GM19395 (cell line): ENCODE data around the gene PGAP2.
A peak's percentile ranks its signal among the peaks of the same experiment; 100 is the strongest.

Experiments used
- ATAC-seq: cut with Tn5 transposase; IDR thresholded peaks from one replicate; pipeline ENCODE4 v1.9.1; 2021; ENCODE audit warnings: mild to moderate bottlenecking, moderate library complexity; ENCODE audit not compliant: unreplicated experiment

The PGAP2 gene

GRCh38 chr11:3854977-3855807 is 46.8 kb downstream of the PGAP2 start, which contains the start of gene STIM1:
STIM1 (plus strand) TSS chr11:3855664; CDS start chr11:3856271, 607 bp downstream.
- peak; percentile 71 for ATAC-seq

GRCh38 chr11:3855808-3856491 is 47.6 kb downstream of the PGAP2 start:
- peak; percentile 11 for ATAC-seq

GRCh38 chr11:3856856-3857553 is 48.6 kb downstream of the PGAP2 start:
- ATAC-seq, result no peak

DNA sequence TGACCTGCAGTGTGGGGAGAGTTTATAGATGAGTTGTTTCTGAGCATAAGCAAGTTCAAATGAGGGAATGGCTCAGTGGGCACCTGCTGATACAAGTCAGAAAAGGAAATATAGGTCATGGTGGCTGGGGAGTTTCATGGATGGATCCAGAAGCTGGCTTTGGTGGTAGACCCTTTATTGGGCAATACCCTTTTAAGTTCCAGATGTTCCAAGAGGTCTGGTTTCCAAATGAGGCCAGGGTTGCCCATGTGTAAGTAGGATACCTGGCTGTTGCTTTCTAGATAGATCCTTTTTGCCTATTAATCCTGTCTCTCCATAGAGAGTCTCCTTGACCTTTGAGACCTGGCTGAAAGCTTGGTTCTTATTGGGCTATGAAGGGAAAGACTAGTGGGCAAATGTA is 49.3 kb downstream of the PGAP2 start:
- ATAC-seq, result no peak

- peak; percentile 51 for ATAC-seq
Measured at GRCh38 chr11:3859373-3859881, 51.1 kb downstream of the PGAP2 start.

GRCh38 chr11:3860375-3860774 is 52.0 kb downstream of the PGAP2 start:
- ATAC-seq, result no peak

- peak; percentile 34 for ATAC-seq
Measured at GRCh38 chr11:3860898-3861393, 52.6 kb downstream of the PGAP2 start.

DNA sequence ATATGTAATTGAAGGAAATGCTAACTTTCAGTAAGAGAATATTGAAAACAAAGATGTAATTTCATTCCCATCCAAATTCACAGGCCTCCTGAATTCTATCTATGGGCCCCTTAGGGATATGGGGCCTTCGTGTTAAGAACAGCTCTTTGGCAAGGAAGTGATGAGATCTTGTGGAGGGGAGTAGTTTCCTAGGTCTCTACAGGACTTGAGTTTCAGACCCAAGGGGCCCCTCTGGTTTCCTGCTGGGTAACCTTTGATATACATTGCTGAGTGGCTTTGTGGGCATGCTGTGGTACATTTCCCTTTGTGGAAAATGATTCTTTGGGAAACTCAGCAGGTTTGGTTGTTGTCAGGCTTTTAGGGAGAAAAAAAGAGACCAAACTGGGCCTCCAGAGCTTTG is 53.3 kb downstream of the PGAP2 start:
- no peak for ATAC-seq

DNA sequence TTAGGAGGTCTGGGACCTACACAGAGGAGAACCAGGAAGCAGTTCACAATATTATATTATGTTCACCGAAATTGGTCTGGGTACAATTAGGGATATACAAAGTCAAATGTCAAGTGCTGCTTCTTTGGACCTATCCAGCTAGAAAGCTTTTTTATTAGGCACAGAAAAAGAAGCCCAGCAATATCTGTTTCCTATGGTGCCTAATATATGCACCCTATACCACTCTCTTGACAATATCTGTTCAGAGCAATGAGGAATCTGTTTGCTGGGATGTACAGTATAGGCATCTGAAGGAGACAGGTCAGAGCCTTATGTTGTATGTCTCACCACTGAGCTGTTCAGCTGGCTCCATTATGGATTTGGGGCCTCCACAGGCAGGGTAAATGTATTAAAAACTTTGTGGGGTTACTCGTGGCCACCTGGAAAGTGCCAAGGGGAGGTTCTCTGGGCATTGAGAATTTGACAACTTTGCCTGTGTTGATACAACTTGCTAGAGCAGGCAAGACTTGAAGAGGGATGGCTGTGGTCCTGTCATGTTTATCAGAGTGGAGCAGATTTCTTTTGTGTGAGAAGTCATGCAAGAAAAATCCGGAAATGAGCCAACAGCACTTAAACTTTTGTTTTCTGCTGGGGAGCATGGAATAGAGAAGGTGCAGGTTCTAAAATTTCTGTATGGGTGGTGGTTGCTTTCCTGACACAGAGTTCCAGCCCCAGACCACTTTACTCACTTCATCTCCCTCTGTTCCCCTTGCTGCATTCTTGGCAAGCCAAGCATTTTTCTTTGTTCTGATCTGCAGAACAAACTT is 57.2 kb downstream of the PGAP2 start:
- no peak for ATAC-seq

DNA sequence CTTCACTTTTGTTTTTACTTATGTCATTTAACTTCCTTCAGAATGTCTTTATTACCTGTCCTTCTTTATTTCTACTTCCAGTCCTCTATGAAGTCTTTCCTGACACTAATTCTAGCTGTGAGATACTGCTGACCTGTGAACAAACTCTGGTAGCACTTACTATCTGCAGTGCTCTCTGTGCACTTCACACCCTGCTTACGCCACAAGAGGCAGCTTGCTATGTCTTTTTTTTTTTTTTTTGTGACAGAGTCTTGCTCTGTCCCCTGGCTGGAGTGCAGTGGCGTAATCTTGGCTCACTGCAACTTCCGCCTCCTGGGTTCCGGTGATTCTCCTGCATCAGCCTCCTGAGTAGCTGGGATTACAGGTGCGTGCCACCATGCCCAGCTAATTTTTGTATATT is 57.8 kb downstream of the PGAP2 start:
- ATAC-seq, result no peak

DNA sequence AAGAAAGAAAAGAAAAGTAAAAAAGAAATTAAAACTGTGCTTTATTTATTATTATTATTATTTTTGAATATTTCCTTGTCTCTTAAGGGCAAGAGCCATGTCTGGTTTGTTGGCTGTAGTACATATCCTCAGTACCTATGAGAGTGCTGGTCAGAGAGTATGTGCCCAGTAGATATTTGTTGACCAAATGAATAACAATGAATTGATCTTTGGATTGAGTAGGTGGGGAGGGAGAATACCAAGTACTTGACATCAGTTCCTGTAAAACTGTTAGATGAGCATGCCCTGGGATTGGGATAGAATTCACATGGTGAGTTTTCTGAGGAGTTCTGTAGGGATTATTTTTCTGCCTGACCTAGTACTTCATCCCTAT is 58.5 kb downstream of the PGAP2 start:
- ATAC-seq, result no peak

DNA sequence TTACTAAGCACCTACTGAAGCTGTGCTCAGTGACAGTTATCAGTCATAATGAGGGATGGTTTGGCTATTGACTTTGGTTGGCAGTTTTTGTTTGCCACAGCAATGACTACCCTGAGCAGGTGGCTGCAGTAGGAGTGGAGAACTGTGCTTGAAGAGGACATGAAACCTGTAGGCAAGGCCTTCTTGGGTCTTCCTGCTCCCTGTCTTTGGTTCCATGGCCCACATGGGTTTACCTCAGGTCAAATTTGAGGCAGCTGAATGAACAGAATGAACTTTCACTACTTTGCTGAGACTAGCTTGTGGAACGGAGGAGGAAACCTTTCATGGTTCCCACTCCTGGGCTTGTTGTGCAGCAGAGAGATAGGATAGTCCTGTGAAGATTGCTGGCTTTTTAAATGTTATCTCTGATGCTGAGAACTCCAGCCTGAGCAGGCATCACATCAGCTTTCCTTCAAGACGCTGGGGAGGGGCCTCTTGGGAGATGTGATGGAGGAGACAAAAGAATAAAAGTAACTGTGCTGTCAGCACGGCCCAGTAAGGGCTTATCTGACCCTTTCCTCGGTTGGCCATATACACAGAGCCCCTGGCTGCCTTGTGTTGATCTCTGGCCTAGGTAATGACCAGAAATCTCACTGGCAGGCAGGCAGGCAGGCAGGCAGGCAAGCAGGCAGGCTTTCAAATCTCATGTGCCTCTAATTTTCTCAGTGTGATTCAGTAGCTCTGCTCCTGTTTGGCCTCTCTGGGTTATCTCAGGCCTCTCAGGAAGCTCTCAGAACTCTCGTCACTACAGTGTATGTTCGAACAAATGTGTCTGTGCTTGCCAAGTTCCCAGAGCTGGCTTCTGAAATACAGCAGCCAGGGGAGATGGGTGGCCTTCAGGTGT is 59.1 kb downstream of the PGAP2 start:
- peak; percentile 64 for ATAC-seq

DNA sequence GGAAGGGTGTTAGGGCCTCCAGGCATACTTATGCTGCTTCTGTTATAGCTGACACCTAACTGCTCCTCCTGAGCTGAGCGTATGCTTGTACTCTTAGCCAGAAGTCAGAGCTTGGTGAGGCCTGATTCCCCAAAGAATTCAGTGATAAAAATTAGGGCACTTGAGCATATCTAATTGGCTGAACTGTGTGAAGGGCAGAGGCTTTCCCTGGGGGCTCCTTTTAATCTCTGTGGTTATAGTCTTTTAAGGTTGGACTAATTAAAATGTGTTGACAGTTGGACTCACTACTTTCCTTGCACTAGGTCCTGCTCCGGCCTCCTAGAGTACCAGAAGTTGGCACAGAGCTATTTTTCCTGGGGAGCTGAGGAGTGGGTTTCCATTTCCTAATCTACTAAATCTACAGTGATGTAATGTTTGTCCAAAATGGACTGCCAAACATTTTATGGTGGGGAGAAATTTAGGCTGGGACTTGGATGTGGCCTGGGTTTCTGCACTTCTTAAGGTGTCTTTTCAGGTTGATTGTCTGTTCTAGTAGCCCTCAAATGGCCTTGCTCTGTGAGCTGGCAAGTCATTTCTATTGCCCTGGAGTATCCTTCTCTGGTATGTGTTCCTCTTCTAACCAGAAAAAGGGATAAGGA is 65.5 kb downstream of the PGAP2 start:
- no peak for ATAC-seq
